Stimulated activated CD8-positive, alpha-beta memory T cell treated with anti-CD3 and anti-CD28 coated beads, Interleukin-15, amount 100 ng/mL, for 24 hours (primary cell): ENCODE measurements around the gene PGA3.
"Not testable (repeated sequence)": the region's sequence is repeated elsewhere in the genome, so short reads cannot be mapped to it uniquely, and the experiment has no call there.

Experiments used
- DNase-seq: peaks from one replicate; pipeline ENCODE4 v3.0.0-alpha.2; 2020; ENCODE audit warnings: low read depth

Gene PGA3

GRCh38 chr11:61252332-61252731, 49.0 kb downstream of the PGA3 start:
- DNase-seq = not testable (repeated sequence)

- peak; percentile 31 for DNase-seq
Measured at GRCh38 chr11:61254403-61255025, 51.2 kb downstream of the PGA3 start.

GRCh38 chr11:61256710-61257482, 53.6 kb downstream of the PGA3 start:
- no peak for DNase-seq

GRCh38 chr11:61258546-61258945, 55.2 kb downstream of the PGA3 start:
- DNase-seq = no peak

GRCh38 chr11:61259363-61259762, 56.0 kb downstream of the PGA3 start:
- no peak for DNase-seq
